GM19468 (cell line): ENCODE results near the gene KRTAP4-16.
"Not testable (repeated sequence)": the region's sequence is repeated elsewhere in the genome, so short reads cannot be mapped to it uniquely, and the experiment has no call there.

ENCODE experiments used
- ATAC-seq: cut with Tn5 transposase; IDR thresholded peaks from one replicate; pipeline ENCODE4 v1.9.1; 2021; ENCODE audit warnings: mild to moderate bottlenecking, moderate library complexity, moderate number of reproducible peaks; ENCODE audit not compliant: unreplicated experiment; ENCODE audit errors: extremely low read depth

KRTAP4-16 gene

GRCh38 chr17:41082626-41083025 is 19.4 kb downstream of the KRTAP4-16 start:
- ATAC-seq: no peak

- no peak for ATAC-seq
Measured at GRCh38 chr17:41076788-41077187, 25.2 kb downstream of the KRTAP4-16 start.

- ATAC-seq: no peak
Measured at GRCh38 chr17:41073676-41074075, 28.3 kb downstream of the KRTAP4-16 start.

GRCh38 chr17:41071606-41072360 is 30.2 kb downstream of the KRTAP4-16 start:
- no peak for ATAC-seq

GRCh38 chr17:41069031-41069430 is 33.0 kb downstream of the KRTAP4-16 start:
- no peak for ATAC-seq

- no peak for ATAC-seq
Measured at GRCh38 chr17:41067281-41067680, 34.7 kb downstream of the KRTAP4-16 start.

- no peak for ATAC-seq
Measured at GRCh38 chr17:41065829-41066624, 36.0 kb downstream of the KRTAP4-16 start, which contains the start of gene KRTAP2-4. Gene KRTAP2-4, minus strand, starts transcription at chr17:41065879. Its CDS starts 34 bp downstream, at chr17:41065845.

- not testable (repeated sequence) for ATAC-seq
Measured at GRCh38 chr17:41065016-41065689, 36.9 kb downstream of the KRTAP4-16 start.

- no peak for ATAC-seq
Measured at GRCh38 chr17:41064301-41064700, 37.7 kb downstream of the KRTAP4-16 start.

- ATAC-seq: no peak
Measured at GRCh38 chr17:41063449-41063848, 38.6 kb downstream of the KRTAP4-16 start.

- ATAC-seq: no peak
Measured at GRCh38 chr17:41061964-41062363, 40.0 kb downstream of the KRTAP4-16 start.

GRCh38 chr17:41060052-41060604 is 41.9 kb downstream of the KRTAP4-16 start, which contains the start of gene KRTAP2-3:
Gene KRTAP2-3, minus strand, starts transcription at chr17:41060114. Its CDS starts 64 bp downstream, at chr17:41060050.
- ATAC-seq: no peak

- not testable (repeated sequence) for ATAC-seq
Measured at GRCh38 chr17:41059276-41060051, 42.5 kb downstream of the KRTAP4-16 start.

GRCh38 chr17:41058741-41059140 is 43.3 kb downstream of the KRTAP4-16 start:
- ATAC-seq: no peak

GRCh38 chr17:41057547-41057946 is 44.5 kb downstream of the KRTAP4-16 start:
- ATAC-seq: no peak

- not testable (repeated sequence) for ATAC-seq
Measured at GRCh38 chr17:41055130-41055529, 46.9 kb downstream of the KRTAP4-16 start, which contains the start of gene KRTAP2-2. Gene KRTAP2-2, minus strand, starts transcription at chr17:41055230. Its CDS starts 19 bp downstream, at chr17:41055211.

GRCh38 chr17:41054556-41054955 is 47.5 kb downstream of the KRTAP4-16 start:
- ATAC-seq: not testable (repeated sequence)

- no peak for ATAC-seq
Measured at GRCh38 chr17:41054025-41054424, 48.0 kb downstream of the KRTAP4-16 start.

- no peak for ATAC-seq
Measured at GRCh38 chr17:41052566-41052965, 49.4 kb downstream of the KRTAP4-16 start.
